Measurements from ENCODE around the gene ZNF423. TPM values are rescaled to one million over a fixed set of nuclear protein-coding genes. Genes with fewer than 3 reads are reported as not detected.

The ZNF423 gene
- total and polyA plus RNA-seq, 2 experiments from 2014 or later = 14.9 to 41.8 TPM

DNA sequence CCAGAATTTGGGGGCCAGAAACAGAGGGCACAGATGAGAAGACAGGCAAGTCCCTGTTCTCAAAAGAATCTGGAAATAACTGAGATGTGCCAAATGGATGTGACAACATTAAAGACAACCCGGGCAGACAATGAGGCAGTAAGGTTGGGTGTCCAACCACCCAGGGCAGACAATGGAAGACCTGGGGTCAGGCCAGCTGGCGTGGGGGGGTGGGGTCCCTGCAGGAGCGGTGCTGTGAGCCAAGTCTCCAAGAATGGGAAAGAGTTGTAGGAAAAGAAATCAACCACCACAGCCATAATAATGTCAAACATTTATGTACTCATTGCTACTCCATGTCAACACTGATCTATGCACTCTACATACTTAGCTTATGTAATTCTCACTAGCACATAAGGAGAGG lies 279.0 kb downstream of the ZNF423 start:
- no peaks in the 10 kb centered on the region for H4K20me1 ChIP-seq (replicated peaks; ENCODE audit: insufficient read depth)
- Mint-ChIP-seq H3K4me3 (no peak overlapping the region; the same call in 2 of the 3 replicates), H3K4me1 (peaks cover 33% of the 10 kb centered on the region), H3K9me3 (no peaks in the 10 kb centered on the region), H3K36me3 (ENCODE audit: low read depth) (peaks cover 13% of the 10 kb centered on the region), H3K27ac (no peak overlapping the region), H3K27me3 (ENCODE audit: insufficient read depth, low read depth, poor library complexity) (peaks cover 4% of the 10 kb centered on the region)
- peaks cover 16% of the 10 kb centered on the region for H3K4me1 ChIP-seq (ENCODE audit: insufficient read depth)
- 0 out of 2 replicates have a peak, but pooled peaks cover 2% of the 10 kb centered on the region for H3K79me2 ChIP-seq (replicated peaks; ENCODE audit: insufficient read depth)
- H3K9me2 ChIP-seq (ENCODE audit: insufficient read depth) = no peaks in the 10 kb centered on the region
- no peak overlapping the region for H3K4me3 ChIP-seq
- no peaks in the 10 kb centered on the region for H3K36me3 ChIP-seq (ENCODE audit: insufficient read depth)
- no peak overlapping the region for H3K4me2 ChIP-seq
- no peaks in the 10 kb centered on the region for H3K27me3 ChIP-seq (ENCODE audit: insufficient read depth)
- no peak overlapping the region for H2AFZ ChIP-seq
- ATAC-seq (no peak), DNase-seq (ENCODE audit: low spot score) (no peak)
- no peaks in the 10 kb centered on the region for H3F3A ChIP-seq (replicated peaks; ENCODE audit: low read depth)
- H3K27ac ChIP-seq (ENCODE audit: low read depth) = no peak overlapping the region
- TF ChIP-seq POLR2AphosphoS5 (IDR thresholded peaks at IDR 0.05; ENCODE audit: low read depth) (no peak), ZNF331 (CRISPR knock-in tag; IDR thresholded peaks at IDR 0.05; ENCODE audit: low read depth) (no peak), EZH2phosphoT487 (IDR thresholded peaks at IDR 0.05; ENCODE audit: unreplicated experiment) (no peak), ZNF114 (CRISPR knock-in tag; IDR thresholded peaks at IDR 0.05) (no peak), CREB1 (CRISPR knock-in tag; IDR thresholded peaks at IDR 0.05; ENCODE audit: low read depth) (no peak), JUNB (IDR thresholded peaks at IDR 0.05; ENCODE audit: unreplicated experiment) (no peak), STAT1 (IDR thresholded peaks at IDR 0.05; ENCODE audit: unreplicated experiment) (no peak), EZH2 (IDR thresholded peaks at IDR 0.05; ENCODE audit: low read depth, unreplicated experiment) (no peak), NANOG (IDR thresholded peaks at IDR 0.05; ENCODE audit: borderline replicate concordance) (no peak)
- TF ChIP-seq, protein P1, sequence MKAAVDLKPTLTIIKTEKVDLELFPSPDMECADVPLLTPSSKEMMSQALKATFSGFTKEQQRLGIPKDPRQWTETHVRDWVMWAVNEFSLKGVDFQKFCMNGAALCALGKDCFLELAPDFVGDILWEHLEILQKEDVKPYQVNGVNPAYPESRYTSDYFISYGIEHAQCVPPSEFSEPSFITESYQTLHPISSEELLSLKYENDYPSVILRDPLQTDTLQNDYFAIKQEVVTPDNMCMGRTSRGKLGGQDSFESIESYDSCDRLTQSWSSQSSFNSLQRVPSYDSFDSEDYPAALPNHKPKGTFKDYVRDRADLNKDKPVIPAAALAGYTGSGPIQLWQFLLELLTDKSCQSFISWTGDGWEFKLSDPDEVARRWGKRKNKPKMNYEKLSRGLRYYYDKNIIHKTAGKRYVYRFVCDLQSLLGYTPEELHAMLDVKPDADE (IDR thresholded peaks at IDR 0.05) = no peak
- TF ChIP-seq, protein P2, sequence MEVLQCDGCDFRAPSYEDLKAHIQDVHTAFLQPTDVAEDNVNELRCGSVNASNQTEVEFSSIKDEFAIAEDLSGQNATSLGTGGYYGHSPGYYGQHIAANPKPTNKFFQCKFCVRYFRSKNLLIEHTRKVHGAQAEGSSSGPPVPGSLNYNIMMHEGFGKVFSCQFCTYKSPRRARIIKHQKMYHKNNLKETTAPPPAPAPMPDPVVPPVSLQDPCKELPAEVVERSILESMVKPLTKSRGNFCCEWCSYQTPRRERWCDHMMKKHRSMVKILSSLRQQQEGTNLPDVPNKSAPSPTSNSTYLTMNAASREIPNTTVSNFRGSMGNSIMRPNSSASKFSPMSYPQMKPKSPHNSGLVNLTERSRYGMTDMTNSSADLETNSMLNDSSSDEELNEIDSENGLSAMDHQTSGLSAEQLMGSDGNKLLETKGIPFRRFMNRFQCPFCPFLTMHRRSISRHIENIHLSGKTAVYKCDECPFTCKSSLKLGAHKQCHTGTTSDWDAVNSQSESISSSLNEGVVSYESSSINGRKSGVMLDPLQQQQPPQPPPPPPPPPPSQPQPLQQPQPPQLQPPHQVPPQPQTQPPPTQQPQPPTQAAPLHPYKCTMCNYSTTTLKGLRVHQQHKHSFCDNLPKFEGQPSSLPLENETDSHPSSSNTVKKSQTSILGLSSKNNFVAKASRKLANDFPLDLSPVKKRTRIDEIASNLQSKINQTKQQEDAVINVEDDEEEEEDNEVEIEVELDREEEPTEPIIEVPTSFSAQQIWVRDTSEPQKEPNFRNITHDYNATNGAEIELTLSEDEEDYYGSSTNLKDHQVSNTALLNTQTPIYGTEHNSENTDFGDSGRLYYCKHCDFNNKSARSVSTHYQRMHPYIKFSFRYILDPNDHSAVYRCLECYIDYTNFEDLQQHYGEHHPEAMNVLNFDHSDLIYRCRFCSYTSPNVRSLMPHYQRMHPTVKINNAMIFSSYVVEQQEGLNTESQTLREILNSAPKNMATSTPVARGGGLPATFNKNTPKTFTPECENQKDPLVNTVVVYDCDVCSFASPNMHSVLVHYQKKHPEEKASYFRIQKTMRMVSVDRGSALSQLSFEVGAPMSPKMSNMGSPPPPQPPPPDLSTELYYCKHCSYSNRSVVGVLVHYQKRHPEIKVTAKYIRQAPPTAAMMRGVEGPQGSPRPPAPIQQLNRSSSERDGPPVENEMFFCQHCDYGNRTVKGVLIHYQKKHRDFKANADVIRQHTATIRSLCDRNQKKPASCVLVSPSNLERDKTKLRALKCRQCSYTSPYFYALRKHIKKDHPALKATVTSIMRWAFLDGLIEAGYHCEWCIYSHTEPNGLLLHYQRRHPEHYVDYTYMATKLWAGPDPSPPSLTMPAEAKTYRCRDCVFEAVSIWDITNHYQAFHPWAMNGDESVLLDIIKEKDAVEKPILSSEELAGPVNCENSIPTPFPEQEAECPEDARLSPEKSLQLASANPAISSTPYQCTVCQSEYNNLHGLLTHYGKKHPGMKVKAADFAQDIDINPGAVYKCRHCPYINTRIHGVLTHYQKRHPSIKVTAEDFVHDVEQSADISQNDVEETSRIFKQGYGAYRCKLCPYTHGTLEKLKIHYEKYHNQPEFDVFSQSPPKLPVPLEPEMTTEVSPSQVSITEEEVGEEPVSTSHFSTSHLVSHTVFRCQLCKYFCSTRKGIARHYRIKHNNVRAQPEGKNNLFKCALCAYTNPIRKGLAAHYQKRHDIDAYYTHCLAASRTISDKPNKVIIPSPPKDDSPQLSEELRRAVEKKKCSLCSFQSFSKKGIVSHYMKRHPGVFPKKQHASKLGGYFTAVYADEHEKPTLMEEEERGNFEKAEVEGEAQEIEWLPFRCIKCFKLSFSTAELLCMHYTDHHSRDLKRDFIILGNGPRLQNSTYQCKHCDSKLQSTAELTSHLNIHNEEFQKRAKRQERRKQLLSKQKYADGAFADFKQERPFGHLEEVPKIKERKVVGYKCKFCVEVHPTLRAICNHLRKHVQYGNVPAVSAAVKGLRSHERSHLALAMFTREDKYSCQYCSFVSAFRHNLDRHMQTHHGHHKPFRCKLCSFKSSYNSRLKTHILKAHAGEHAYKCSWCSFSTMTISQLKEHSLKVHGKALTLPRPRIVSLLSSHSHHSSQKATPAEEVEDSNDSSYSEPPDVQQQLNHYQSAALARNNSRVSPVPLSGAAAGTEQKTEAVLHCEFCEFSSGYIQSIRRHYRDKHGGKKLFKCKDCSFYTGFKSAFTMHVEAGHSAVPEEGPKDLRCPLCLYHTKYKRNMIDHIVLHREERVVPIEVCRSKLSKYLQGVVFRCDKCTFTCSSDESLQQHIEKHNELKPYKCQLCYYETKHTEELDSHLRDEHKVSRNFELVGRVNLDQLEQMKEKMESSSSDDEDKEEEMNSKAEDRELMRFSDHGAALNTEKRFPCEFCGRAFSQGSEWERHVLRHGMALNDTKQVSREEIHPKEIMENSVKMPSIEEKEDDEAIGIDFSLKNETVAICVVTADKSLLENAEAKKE (CRISPR knock-in tag; IDR thresholded peaks at IDR 0.05) = no peak
- TF ChIP-seq, protein P3, sequence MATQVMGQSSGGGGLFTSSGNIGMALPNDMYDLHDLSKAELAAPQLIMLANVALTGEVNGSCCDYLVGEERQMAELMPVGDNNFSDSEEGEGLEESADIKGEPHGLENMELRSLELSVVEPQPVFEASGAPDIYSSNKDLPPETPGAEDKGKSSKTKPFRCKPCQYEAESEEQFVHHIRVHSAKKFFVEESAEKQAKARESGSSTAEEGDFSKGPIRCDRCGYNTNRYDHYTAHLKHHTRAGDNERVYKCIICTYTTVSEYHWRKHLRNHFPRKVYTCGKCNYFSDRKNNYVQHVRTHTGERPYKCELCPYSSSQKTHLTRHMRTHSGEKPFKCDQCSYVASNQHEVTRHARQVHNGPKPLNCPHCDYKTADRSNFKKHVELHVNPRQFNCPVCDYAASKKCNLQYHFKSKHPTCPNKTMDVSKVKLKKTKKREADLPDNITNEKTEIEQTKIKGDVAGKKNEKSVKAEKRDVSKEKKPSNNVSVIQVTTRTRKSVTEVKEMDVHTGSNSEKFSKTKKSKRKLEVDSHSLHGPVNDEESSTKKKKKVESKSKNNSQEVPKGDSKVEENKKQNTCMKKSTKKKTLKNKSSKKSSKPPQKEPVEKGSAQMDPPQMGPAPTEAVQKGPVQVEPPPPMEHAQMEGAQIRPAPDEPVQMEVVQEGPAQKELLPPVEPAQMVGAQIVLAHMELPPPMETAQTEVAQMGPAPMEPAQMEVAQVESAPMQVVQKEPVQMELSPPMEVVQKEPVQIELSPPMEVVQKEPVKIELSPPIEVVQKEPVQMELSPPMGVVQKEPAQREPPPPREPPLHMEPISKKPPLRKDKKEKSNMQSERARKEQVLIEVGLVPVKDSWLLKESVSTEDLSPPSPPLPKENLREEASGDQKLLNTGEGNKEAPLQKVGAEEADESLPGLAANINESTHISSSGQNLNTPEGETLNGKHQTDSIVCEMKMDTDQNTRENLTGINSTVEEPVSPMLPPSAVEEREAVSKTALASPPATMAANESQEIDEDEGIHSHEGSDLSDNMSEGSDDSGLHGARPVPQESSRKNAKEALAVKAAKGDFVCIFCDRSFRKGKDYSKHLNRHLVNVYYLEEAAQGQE (IDR thresholded peaks at IDR 0.05; ENCODE audit: unreplicated experiment) = no peak
- TF ChIP-seq, protein P4, sequence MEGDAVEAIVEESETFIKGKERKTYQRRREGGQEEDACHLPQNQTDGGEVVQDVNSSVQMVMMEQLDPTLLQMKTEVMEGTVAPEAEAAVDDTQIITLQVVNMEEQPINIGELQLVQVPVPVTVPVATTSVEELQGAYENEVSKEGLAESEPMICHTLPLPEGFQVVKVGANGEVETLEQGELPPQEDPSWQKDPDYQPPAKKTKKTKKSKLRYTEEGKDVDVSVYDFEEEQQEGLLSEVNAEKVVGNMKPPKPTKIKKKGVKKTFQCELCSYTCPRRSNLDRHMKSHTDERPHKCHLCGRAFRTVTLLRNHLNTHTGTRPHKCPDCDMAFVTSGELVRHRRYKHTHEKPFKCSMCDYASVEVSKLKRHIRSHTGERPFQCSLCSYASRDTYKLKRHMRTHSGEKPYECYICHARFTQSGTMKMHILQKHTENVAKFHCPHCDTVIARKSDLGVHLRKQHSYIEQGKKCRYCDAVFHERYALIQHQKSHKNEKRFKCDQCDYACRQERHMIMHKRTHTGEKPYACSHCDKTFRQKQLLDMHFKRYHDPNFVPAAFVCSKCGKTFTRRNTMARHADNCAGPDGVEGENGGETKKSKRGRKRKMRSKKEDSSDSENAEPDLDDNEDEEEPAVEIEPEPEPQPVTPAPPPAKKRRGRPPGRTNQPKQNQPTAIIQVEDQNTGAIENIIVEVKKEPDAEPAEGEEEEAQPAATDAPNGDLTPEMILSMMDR (conservative IDR thresholded peaks at IDR 0.05; ENCODE audit: low read depth in 2 of 2) = no peak
